HG03025 (cell line): ENCODE results near the gene OTUB2.

Experiments
- ATAC-seq: cut with Tn5 transposase; IDR thresholded peaks from one replicate; pipeline ENCODE4 v1.9.1; 2021; ENCODE audit warnings: mild to moderate bottlenecking, moderate library complexity; ENCODE audit not compliant: unreplicated experiment, low FRiP score

OTUB2 gene

DNA sequence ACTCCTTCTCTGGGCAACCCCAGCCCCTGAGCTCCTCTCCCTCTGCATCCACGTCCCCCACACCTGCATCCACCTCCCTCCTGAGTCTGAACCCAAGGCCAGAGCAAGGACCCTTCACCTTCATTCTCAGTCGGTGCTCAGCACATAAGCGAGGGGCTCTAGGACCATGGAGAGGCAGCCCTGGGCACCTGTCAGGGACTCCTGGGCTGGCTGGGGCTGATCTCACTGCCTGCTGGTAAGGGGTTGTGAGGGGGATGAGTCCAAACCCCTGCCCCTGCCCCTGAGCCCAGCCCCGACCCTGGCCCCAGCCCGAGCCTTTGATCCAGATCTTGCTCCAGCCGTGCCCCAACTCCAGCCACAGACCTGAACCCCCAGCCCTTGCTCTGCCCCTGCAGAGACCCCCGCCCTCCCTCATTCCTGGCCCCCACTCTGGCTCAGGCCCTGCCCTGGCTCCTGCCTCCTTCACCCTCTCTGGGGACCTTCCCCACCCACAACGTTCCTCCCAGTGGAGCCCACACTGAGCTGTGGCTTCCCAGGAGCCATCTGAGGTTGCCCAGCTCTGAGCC, 29.9 kb upstream of the OTUB2 start:
- no peak for ATAC-seq

DNA sequence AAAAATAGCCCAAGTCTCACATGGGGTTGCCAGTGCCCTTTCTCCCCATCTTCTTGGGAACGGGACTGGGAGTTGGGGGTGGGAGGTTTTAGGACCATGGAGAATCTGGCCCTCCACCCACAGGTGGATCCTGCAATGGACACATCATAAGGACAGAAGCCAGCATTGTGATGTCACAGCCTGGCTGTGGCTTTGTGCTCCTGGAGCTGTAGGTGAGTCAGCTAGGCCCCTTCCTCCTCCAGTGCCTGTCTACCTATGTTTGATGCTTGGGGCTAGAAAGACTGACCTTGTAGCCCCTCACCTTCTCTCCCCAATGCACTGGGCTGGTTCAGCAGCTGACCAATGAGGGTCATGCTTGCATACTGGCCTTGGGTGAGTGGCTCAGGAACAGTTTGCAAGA, 29.1 kb upstream of the OTUB2 start, which contains the start of gene CCDC197:
Gene CCDC197, plus strand, starts transcription at position 220 of the 400 bp plus-strand sequence. CDS start 831 bp downstream, outside the sequence.
- ATAC-seq, result no peak

DNA sequence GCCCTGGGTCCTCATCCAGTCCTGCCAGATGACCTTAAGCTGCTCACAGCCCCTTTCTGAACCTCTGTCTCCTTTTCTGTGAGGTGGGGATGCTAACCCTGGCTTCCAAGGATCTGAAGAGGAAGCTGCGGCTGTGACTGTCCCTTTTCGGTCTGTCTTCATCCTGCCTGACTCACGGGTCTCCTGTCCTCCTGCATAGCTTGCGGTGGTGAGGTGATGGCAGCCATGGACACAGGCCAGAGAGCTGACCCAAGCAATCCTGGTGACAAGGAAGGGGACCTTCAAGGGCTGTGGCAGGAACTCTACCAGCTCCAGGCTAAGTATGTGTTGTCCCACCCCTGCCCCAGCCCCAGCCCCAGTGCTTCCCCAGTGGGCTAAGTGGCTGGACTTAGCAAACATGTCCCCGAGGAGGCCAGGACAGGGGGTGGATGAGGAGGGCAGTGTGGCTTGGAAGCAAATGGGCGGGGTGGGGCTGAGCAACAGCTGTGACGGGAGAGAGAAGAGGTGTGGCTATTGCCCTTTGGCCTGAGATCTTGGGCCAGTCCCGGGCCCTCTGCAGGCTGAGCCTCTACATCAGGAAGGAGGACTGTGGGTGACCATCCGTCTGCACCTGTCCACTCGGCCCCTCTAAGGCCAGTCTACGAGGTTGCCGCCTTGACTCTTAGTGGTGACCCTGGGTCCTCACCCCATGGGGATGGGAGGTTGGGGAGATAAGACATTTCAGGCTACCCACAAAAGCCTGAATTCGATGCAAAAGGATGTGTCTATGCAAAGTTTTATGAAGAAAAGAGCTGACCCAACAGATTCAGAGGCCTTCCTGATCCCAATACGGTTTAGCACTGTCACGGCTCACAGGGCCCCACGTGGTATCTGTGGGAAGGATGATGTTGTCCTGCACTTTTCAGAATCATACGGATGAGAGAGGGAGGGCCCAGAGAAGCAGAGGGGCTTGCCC, 27.9 kb upstream of the OTUB2 start:
- no peak for ATAC-seq

GRCh38 chr14:93998871-93999403, 27.2 kb upstream of the OTUB2 start:
- ATAC-seq, result no peak

- no peak for ATAC-seq
These were observed 26.6 kb upstream of the OTUB2 start for GRCh38 chr14:93999573-93999972.

DNA sequence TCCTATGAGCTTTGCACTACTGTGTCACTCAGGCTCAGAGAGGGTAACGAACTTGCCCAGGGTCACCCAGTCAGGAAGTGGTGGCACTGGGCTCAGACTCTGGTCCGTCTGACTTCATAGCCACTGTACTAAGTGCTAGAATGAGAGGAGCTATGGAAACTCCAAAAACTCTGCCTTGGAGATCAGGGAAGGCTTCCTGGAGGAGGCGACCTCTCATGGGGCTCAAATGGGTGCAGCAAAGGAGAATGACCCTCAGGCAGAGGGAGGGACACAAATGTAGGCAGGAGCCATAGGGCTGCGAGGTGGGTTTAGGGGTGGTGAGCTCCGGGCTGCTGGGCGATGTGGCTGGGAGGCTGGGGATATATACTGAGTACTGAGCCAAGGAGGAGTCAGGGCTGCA, 25.9 kb upstream of the OTUB2 start:
- no peak for ATAC-seq

- no peak for ATAC-seq
These were observed 25.1 kb upstream of the OTUB2 start for GRCh38 chr14:94001016-94001415.

GRCh38 chr14:94001501-94002396, 24.4 kb upstream of the OTUB2 start:
- no peak for ATAC-seq

GRCh38 chr14:94003397-94003796, 22.7 kb upstream of the OTUB2 start:
- no peak for ATAC-seq

- no peak for ATAC-seq
These were observed 22.1 kb upstream of the OTUB2 start for GRCh38 chr14:94004015-94004414.

- ATAC-seq, result no peak
These were observed 20.6 kb upstream of the OTUB2 start for GRCh38 chr14:94005324-94006073.

DNA sequence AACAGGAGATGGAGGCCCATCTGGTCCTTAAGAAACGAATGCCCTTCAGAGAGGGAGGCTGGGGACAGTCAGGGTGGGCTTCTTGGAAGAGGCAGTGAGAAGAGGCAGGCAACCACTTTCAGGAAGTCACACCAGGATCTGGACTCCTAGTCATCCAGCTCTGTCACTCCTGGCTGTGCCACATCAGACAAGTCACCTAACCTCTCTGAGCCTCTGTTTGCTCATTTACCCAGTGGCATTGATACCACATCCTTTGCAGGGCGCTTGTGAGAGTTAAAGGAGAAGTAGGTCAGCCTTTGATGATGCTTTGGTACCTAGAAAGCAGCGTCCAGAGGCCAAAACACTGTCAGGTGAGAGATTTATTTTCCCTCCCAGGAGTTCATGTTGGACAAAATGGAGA, 17.9 kb upstream of the OTUB2 start:
- no peak for ATAC-seq

- peak; percentile 56 for ATAC-seq
These were observed 16.4 kb upstream of the OTUB2 start for GRCh38 chr14:94009767-94010166.

DNA sequence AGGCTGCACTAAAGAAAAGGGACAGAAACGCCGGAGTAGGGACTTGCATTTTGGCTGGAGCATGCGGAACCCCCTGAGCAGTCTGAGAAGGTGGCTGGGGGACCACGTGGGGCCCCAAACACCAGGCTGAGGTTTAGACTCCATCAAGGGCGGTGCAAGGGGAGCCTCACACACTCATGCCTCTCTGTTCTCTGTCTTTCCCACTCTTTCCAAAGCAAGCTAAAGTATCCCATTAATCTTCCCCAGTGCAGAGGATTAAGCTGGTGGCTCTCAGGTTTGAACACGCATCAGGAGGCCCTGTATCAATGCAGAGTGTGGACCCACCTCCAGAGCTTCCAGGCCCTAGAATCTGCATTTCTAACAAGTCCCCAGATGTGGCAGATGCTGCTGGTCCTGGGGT, 15.5 kb upstream of the OTUB2 start:
- ATAC-seq, result no peak

DNA sequence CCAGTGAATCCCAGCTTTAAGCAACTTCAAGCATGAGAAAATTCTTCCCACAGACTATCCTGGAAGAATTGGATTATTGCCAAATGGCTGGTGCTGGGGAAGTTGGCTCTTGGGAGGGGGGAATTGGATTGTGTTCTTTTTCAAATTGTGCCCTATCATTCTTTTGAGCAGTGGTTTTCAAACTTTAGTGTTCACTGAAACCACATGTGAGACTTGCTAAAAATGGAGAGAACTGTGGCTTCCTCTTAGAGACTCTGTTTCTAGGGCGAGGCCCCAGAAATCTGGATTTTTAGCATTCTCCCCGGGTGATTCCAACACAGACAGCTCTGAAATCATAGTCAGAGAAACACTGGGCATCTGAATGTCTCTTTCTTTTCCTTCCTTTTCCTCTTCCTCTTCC, 14.3 kb upstream of the OTUB2 start:
- ATAC-seq, result no peak

DNA sequence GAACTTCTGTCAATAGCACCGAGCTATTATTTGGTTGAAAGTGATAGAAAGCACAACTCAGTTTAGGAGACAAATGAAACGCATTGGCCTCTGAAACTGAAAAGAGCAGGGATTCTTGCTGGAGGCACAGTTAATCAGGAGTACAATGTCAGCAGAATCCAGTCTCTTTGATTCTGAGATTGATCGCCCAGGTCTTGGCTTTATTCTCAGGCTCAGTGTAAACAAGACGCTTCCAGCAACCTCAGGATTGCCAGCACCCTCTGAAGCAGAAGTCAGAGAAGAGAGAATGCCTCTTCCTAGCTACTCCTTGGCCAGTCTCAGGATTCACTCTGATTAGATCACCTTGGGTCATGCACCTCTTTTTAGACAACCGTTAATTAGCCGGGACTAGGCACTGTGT, 11.8 kb upstream of the OTUB2 start:
- ATAC-seq, result no peak

DNA sequence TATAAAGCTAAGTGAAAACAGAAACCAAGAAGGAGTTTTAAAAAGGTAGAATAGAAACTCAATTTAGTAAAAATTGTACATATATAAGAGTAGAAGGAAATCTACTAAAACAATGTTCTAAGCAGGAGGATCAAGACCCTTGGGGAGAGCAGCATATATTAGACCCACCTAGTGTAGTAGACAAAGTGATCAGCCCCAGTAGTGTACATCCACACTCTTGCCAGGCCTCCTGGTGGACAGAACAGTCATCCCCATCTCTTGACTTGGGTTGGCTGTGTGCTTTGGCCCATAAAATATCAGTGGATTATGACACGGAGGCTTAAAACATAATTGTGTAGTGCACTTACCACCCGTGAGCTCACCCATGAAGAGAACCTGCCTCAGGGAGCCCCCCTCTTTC, 10.9 kb upstream of the OTUB2 start:
- no peak for ATAC-seq

GRCh38 chr14:94016446-94016976, 9.6 kb upstream of the OTUB2 start:
- no peak for ATAC-seq

- ATAC-seq, result no peak
These were observed 7.8 kb upstream of the OTUB2 start for GRCh38 chr14:94018308-94018707.

GRCh38 chr14:94019329-94019728, 6.8 kb upstream of the OTUB2 start:
- no peak for ATAC-seq
